ENCODE results near the gene SRRM2. TPM values are rescaled to one million over a fixed set of nuclear protein-coding genes. Genes with fewer than 3 reads are reported as not detected.

SRRM2 gene
- total RNA-seq, 2 donors from 2014 or later: 476 to 541 TPM

DNA sequence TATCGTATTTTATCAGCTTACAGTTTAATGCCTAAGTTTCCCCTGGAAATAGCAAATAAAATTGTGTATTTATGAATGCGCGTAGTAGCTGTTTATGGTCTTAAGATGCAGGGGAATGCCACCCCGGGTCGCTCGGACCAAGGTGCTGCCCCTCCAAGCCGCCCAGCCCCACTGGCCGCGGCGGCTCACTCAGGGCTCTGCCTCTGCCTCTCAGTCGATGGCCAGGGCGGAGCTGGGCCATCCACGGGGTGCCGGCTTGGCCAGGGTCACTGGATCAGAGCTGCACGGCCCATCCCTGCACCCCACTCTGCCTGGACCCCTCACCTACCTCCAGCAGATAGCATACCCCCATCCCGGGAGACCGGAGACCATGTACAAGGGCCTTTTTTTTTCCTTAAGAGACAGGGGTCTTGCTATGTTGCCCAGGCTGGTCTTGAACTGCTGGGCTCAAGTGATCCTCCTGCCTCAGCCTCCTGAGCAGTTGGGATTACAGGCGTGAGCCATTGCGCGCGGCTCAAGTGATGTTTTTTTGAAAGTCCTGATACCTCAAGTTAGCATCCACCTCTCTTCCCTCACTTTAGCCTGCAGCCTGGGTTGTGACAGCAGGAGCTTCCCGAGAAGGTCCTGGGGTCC lies 43.4 kb upstream of the SRRM2 start:
- ATAC-seq (ENCODE audit: insufficient number of reproducible peaks, low FRiP score, low read depth) (no peak), DNase-seq (ENCODE audit: low spot score) (no peak)
- no peaks in the 10 kb centered on the region for H3K27me3 ChIP-seq (replicated peaks; ENCODE audit: insufficient read depth)
- no peaks in the 10 kb centered on the region for H3K9me3 ChIP-seq
- no peak overlapping the region for H3K4me3 ChIP-seq
- H3K36me3 ChIP-seq: peaks cover 14% of the 10 kb centered on the region
- no peak for TF ChIP-seq CTCF (IDR thresholded peaks at IDR 0.05)
- no peak overlapping the region for H3K27ac ChIP-seq
- H3K4me1 ChIP-seq (ENCODE audit: control insufficient read depth in 1 of 2, low read depth in 2 of 2): no peaks in the 10 kb centered on the region

DNA sequence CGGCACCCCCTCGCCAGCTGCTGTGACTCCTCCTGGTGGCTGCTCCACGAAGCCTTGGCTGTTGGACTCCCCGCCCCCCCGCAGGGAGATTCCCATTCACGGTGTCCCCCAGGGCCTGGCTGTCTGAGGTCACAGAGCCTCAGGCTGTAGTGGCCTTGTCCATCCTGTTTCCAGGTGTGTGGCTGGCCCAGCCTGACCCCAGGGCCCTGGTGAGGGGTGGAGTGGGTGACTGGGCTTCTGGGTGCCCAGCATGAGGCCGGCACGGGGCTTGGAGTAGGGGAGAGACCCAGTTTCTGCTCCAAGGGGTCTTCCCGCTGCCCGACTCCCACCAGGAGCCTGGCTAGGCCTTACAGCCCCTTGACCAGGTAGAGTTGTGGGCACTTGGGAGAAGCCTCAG lies 42.9 kb upstream of the SRRM2 start:
- DNase-seq (ENCODE audit: low spot score): no peak
- peaks cover 14% of the 10 kb centered on the region for H3K36me3 ChIP-seq
- H3K27ac ChIP-seq: no peak overlapping the region
- no peak for ATAC-seq (ENCODE audit: insufficient number of reproducible peaks, low FRiP score, low read depth)
- no peaks in the 10 kb centered on the region for H3K27me3 ChIP-seq (replicated peaks; ENCODE audit: insufficient read depth)
- H3K4me1 ChIP-seq (ENCODE audit: control insufficient read depth in 1 of 2, low read depth in 2 of 2): no peaks in the 10 kb centered on the region
- no peak overlapping the region for H3K4me3 ChIP-seq
- no peak for TF ChIP-seq CTCF (IDR thresholded peaks at IDR 0.05)
- H3K9me3 ChIP-seq: no peaks in the 10 kb centered on the region

DNA sequence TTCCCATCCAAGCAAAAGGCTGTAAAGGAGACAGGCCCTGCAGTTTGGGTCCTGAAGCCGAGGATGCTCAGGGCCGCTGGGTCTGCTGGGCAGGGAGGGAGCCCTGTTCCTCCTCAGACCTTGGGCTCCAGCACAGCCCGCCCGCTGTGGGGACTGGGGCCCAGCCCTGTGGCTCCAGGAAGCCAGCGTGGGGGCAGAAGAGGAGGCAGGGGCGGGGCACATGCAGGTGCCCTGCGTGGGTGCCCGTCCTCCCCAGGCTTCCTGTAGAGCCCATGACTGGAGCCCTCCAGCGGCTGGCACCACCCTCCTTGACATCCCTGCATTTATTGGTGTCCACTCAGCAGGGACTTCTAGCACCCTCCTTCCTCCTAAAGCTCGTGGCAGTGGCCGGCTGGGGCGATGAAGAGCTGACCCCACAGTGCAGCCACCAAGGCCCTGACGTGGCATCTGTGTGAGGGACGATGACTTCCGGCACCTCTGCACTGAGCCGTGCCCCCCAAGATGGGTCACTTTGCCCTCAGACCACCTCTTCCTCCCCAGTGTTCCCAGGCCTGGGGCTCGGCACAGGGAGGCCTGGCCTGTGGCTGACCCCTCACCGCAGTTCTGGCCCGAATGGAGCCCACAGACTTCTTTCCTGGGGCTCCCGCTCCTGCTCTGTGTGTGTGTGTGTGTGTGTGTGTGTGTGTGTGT lies 42.3 kb upstream of the SRRM2 start:
- Histone ChIP-seq H3K4me1 (ENCODE audit: control insufficient read depth in 1 of 2, low read depth in 2 of 2) (no peaks in the 10 kb centered on the region), H3K9me3 (no peaks in the 10 kb centered on the region), H3K27ac (no peak overlapping the region), H3K4me3 (no peak overlapping the region), H3K27me3 (replicated peaks; ENCODE audit: insufficient read depth) (no peaks in the 10 kb centered on the region), H3K36me3 (peaks cover 14% of the 10 kb centered on the region)
- ATAC-seq (ENCODE audit: insufficient number of reproducible peaks, low FRiP score, low read depth) (no peak), DNase-seq (ENCODE audit: low spot score) (no peak)
- TF ChIP-seq CTCF (IDR thresholded peaks at IDR 0.05): no peak

GRCh38 chr16:2710711-2711231 lies 41.7 kb upstream of the SRRM2 start:
- Histone ChIP-seq H3K4me1 (ENCODE audit: control insufficient read depth in 1 of 2, low read depth in 2 of 2) (peaks cover 0 to 3% of the 10 kb centered on the region in 2 donors), H3K27ac (no peak overlapping the region), H3K27me3 (replicated peaks; ENCODE audit: insufficient read depth) (no peaks in the 10 kb centered on the region), H3K9me3 (no peaks in the 10 kb centered on the region), H3K36me3 (peaks cover 14% of the 10 kb centered on the region), H3K4me3 (no peak overlapping the region)
- DNase-seq (ENCODE audit: low spot score) (no peak), ATAC-seq (ENCODE audit: insufficient number of reproducible peaks, low FRiP score, low read depth) (no peak)
- no peak for TF ChIP-seq CTCF (IDR thresholded peaks at IDR 0.05)

- no peak for TF ChIP-seq CTCF (IDR thresholded peaks at IDR 0.05)
- Histone ChIP-seq H3K27ac (no peak overlapping the region), H3K36me3 (peaks cover 14% of the 10 kb centered on the region), H3K9me3 (no peaks in the 10 kb centered on the region), H3K27me3 (replicated peaks; ENCODE audit: insufficient read depth) (no peaks in the 10 kb centered on the region), H3K4me3 (no peak overlapping the region), H3K4me1 (ENCODE audit: control insufficient read depth in 1 of 2, low read depth in 2 of 2) (peaks cover 0 to 6% of the 10 kb centered on the region in 2 donors)
- DNase-seq (ENCODE audit: low spot score) (no peak), ATAC-seq (ENCODE audit: insufficient number of reproducible peaks, low FRiP score, low read depth) (no peak)
Measured at GRCh38 chr16:2711370-2712062, 40.9 kb upstream of the SRRM2 start.

Data from thoracic aorta (tissue), 2 donors.